ENCODE data around the gene GSTA5. TPM values are rescaled to one million over a fixed set of nuclear protein-coding genes. Genes with fewer than 3 reads are reported as not detected.

GSTA5 gene
- total and polyA plus RNA-seq, 10 of the 15 experiments (the other 5 are each of a cell fraction or from before 2014, with no cell fraction given), result not detected

- in situ Hi-C loops (cut with MboI), result loop anchor here (5.0 kb wide), 1 partner anchor 39 kb away; no protein-coding TSS in a partner anchor
Observed at GRCh38 chr6:52788478-52788877, 52.1 kb downstream of the GSTA5 start.

More at GRCh38 chr6:52788478-52788877, 52.1 kb downstream of the GSTA5 start:
- WGBS (ENCODE audit: insufficient coverage, insufficient replicate concordance, low lambda C conversion rate, missing lambda C conversion rate), result 0% methylated on average over 3 of the region's 3 CpGs
- H3K79me2 ChIP-seq (ENCODE audit: control insufficient read depth, insufficient read depth, low read length), result no peaks in the 10 kb centered on the region
- H2AFZ ChIP-seq (ENCODE audit: control insufficient read depth, low read depth, low read length), result no peak overlapping the region
- no peak for ATAC-seq
- ChIA-PET RAD21 (ENCODE audit: unreplicated experiment) (no interaction called here), POLR2A (no interaction called here), CTCF (no interaction called here), SMC1A (ENCODE audit: uncharacterized antibody, unreplicated experiment) (no interaction called here)
- no peak overlapping the region for H3K4me2 ChIP-seq (ENCODE audit: control insufficient read depth, insufficient read depth)
- no peak overlapping the region for H3K9ac ChIP-seq (ENCODE audit: control insufficient read depth, insufficient read depth, low read length)
- H3K4me1 ChIP-seq (ENCODE audit: control insufficient read depth, insufficient read depth, low read length), result no peaks in the 10 kb centered on the region
- no peaks in the 10 kb centered on the region for H3K9me3 ChIP-seq (replicated peaks; ENCODE audit: control insufficient read depth, insufficient read depth, low read length)
- no peak for DNase-seq (ENCODE audit: low read depth, low spot score)
- no peaks in the 10 kb centered on the region for H3K27me3 ChIP-seq (replicated peaks in 1 of 2; ENCODE audit: control insufficient read depth in 2 of 2, insufficient read depth in 2 of 2, low read length in 1 of 2)
- no peak overlapping the region for H3K4me3 ChIP-seq
- H3K36me3 ChIP-seq (ENCODE audit: control insufficient read depth in 2 of 2, insufficient read depth in 2 of 2, low read length in 1 of 2), result no peaks in the 10 kb centered on the region
- no peaks in the 10 kb centered on the region for H4K20me1 ChIP-seq (ENCODE audit: control insufficient read depth, insufficient read depth)
- FAIRE-seq, result no peak
- H3K27ac ChIP-seq (ENCODE audit: control insufficient read depth, insufficient read depth), result no peak overlapping the region
- no TSS peak for BruUV-seq (replicated peaks)
- intact Hi-C loops (cut with micrococcal nuclease; ENCODE audit: unreplicated experiment), result no loop called here
- TF ChIP-seq HDGF (IDR thresholded peaks at IDR 0.05) (no peak), IKZF2 (IDR thresholded peaks at IDR 0.05) (no peak), SRF (IDR thresholded peaks at IDR 0.05; ENCODE audit: low read depth in 2 of 2, low read length in 2 of 2) (no peak), PRDM15 (CRISPR knock-in tag; IDR thresholded peaks at IDR 0.05) (no peak), CHD4 (IDR thresholded peaks at IDR 0.05) (no peak), CEBPB (IDR thresholded peaks at IDR 0.05; ENCODE audit: borderline replicate concordance in 1 of 2, low read depth in 2 of 2, low read length in 2 of 2) (no peak), SMAD5 (IDR thresholded peaks at IDR 0.05; ENCODE audit: low read depth) (no peak), ZZZ3 (IDR thresholded peaks at IDR 0.05; ENCODE audit: control insufficient read depth, insufficient read length, low read depth) (no peak), JUNB (IDR thresholded peaks at IDR 0.05) (no peak), SP1 (IDR thresholded peaks at IDR 0.05; ENCODE audit: low read depth, low read length) (no peak), POLR2AphosphoS5 (IDR thresholded peaks at IDR 0.05; ENCODE audit: low read length) (no peak), NFYB (IDR thresholded peaks at IDR 0.05; ENCODE audit: insufficient read depth, low read depth, low read length) (no peak), BCL3 (IDR thresholded peaks at IDR 0.05; ENCODE audit: borderline replicate concordance, insufficient read depth, low read depth, low read length, poor library complexity, severe bottlenecking) (no peak), CHD1 (IDR thresholded peaks at IDR 0.05; ENCODE audit: low read depth, low read length) (no peak), RB1 (IDR thresholded peaks at IDR 0.05; ENCODE audit: borderline replicate concordance) (no peak), PAX5 (IDR thresholded peaks at IDR 0.05; ENCODE audit: borderline replicate concordance, low read depth, low read length) (no peak)
